Measurements from ENCODE around the gene CCDC88B.

DNA sequence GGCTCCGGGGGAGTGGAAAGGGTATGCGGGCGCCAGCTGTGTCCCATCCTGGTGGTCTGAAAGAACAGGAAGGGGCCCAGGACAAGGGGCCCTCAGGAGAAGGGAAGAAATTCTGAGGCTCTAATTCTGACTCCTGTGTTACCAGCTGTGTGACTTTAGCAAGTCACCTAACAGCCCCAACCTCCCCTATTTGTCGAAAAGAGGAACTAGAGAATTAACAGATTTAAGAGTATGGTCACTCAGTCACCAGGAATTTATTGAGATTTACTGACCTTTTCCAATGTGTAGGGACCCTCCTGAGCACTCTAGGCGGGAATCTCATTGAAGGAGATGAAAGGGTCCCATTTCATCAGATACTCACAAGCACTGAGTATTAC lies 33.6 kb downstream of the CCDC88B start:
- TF ChIP-seq, protein P1, sequence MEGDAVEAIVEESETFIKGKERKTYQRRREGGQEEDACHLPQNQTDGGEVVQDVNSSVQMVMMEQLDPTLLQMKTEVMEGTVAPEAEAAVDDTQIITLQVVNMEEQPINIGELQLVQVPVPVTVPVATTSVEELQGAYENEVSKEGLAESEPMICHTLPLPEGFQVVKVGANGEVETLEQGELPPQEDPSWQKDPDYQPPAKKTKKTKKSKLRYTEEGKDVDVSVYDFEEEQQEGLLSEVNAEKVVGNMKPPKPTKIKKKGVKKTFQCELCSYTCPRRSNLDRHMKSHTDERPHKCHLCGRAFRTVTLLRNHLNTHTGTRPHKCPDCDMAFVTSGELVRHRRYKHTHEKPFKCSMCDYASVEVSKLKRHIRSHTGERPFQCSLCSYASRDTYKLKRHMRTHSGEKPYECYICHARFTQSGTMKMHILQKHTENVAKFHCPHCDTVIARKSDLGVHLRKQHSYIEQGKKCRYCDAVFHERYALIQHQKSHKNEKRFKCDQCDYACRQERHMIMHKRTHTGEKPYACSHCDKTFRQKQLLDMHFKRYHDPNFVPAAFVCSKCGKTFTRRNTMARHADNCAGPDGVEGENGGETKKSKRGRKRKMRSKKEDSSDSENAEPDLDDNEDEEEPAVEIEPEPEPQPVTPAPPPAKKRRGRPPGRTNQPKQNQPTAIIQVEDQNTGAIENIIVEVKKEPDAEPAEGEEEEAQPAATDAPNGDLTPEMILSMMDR (IDR thresholded peaks at IDR 0.05) = no peak
- no peak for TF ChIP-seq POLR2AphosphoS5 (IDR thresholded peaks at IDR 0.05; ENCODE audit: low read depth, low read length)

Data from Panc1 (cell line).